Type B pancreatic cell (in vitro differentiated cells): ENCODE data around the gene MYBPC1. TPM values are rescaled to one million over a fixed set of nuclear protein-coding genes. Genes with fewer than 3 reads are reported as not detected.

Experiments used
- DNase-seq: peaks from one replicate; pipeline ENCODE4 v3.0.0; 2021; ENCODE audit warnings: mixed read lengths; ENCODE audit not compliant: unreplicated experiment; ENCODE audit errors: extremely low spot score
- H3K27ac Mint-ChIP-seq: 2 replicates; pipeline ENCODE4 v1.8.0; 2021; ENCODE audit warnings: mild to moderate bottlenecking, mixed read lengths
- H3K27me3 Mint-ChIP-seq: 2 replicates; pipeline ENCODE4 v1.8.0; 2021; ENCODE audit warnings: mixed read lengths
- H3K36me3 Mint-ChIP-seq: 2 replicates; pipeline ENCODE4 v1.8.0; 2021; ENCODE audit warnings: mixed read lengths
- H3K4me1 Mint-ChIP-seq: one replicate; pipeline ENCODE4 v1.8.0; 2021; ENCODE audit warnings: mixed read lengths; ENCODE audit not compliant: unreplicated experiment
- H3K4me3 Mint-ChIP-seq: 2 replicates; pipeline ENCODE4 v1.8.0; 2021; ENCODE audit warnings: mild to moderate bottlenecking, mixed read lengths
- H3K9me3 Mint-ChIP-seq: 2 replicates; pipeline ENCODE4 v1.8.0; 2021; ENCODE audit warnings: mixed read lengths
- CTCF ChIP-seq: fragments of 200-600 bp; sonication (generic); conservative IDR thresholded peaks from 2 replicates; pipeline ENCODE4 v1.5.0; 2021; ENCODE audit warnings: antibody characterized with exemption, mild to moderate bottlenecking
- total RNA-seq: library from RNA; stranded (reverse); gene quantifications from 2 replicates; pipeline ENCODE4 v1.2.1, GENCODE V29; 2021; ENCODE audit warnings: low replicate concordance

The MYBPC1 gene
- total RNA-seq, 1 donor from 2014 or later, result 18.0 TPM

GRCh38 chr12:101628676-101629075, 33.9 kb downstream of the MYBPC1 start:
- Mint-ChIP-seq H3K9me3 (no peaks in the 10 kb centered on the region), H3K27me3 (no peaks in the 10 kb centered on the region), H3K4me3 (no peak overlapping the region), H3K4me1 (no peaks in the 10 kb centered on the region), H3K36me3 (no peaks in the 10 kb centered on the region), H3K27ac (no peak overlapping the region)
- DNase-seq, result no peak
- TF ChIP-seq CTCF, result no peak

GRCh38 chr12:101634724-101635123, 40.0 kb downstream of the MYBPC1 start:
- Mint-ChIP-seq H3K27ac (no peak overlapping the region), H3K36me3 (no peaks in the 10 kb centered on the region), H3K4me1 (no peaks in the 10 kb centered on the region), H3K9me3 (no peaks in the 10 kb centered on the region), H3K27me3 (peaks cover 2% of the 10 kb centered on the region), H3K4me3 (no peak overlapping the region)
- TF ChIP-seq CTCF, result no peak
- no peak for DNase-seq

GRCh38 chr12:101637936-101638335, 43.2 kb downstream of the MYBPC1 start:
- no peak overlapping the region for H3K27ac Mint-ChIP-seq
- no peak for TF ChIP-seq CTCF
- H3K36me3 Mint-ChIP-seq, result no peaks in the 10 kb centered on the region
- peaks cover 4% of the 10 kb centered on the region for H3K4me1 Mint-ChIP-seq
- H3K9me3 Mint-ChIP-seq, result no peaks in the 10 kb centered on the region
- H3K4me3 Mint-ChIP-seq, result no peak overlapping the region
- no peak for DNase-seq
- peaks cover 10% of the 10 kb centered on the region for H3K27me3 Mint-ChIP-seq

- Mint-ChIP-seq H3K36me3 (no peaks in the 10 kb centered on the region), H3K27ac (no peak overlapping the region), H3K4me3 (peak overlapping the region; percentile 83), H3K4me1 (peaks cover 8% of the 10 kb centered on the region), H3K9me3 (no peaks in the 10 kb centered on the region), H3K27me3 (peaks cover 21% of the 10 kb centered on the region)
- peak; percentile 71 for DNase-seq
- TF ChIP-seq CTCF, result no peak
Measured at GRCh38 chr12:101642115-101643067, 47.6 kb downstream of the MYBPC1 start.

- TF ChIP-seq CTCF, result no peak
- no peaks in the 10 kb centered on the region for H3K9me3 Mint-ChIP-seq
Measured at GRCh38 chr12:101647711-101648110, 52.9 kb downstream of the MYBPC1 start.

More at GRCh38 chr12:101647711-101648110, 52.9 kb downstream of the MYBPC1 start:
- Mint-ChIP-seq H3K36me3 (no peaks in the 10 kb centered on the region), H3K27me3 (peaks cover 16% of the 10 kb centered on the region), H3K27ac (no peak overlapping the region), H3K4me3 (no peak overlapping the region), H3K4me1 (peaks cover 4% of the 10 kb centered on the region)
- no peak for DNase-seq
